H1 (cell line): Measurements from ENCODE around the gene TP73. TPM values are rescaled to one million over a fixed set of nuclear protein-coding genes. Genes with fewer than 3 reads are reported as not detected.

Source experiments
- CTCF ChIA-PET: fragments of 300-600 bp; sonication (Branson Sonifier 250); formaldehyde crosslinking; loops from one replicate; lab custom pipeline; 2021; ENCODE audit not compliant: partially characterized antibody; lab: Charles Lee
- POLR2A ChIA-PET: fragments of 300-600 bp; sonication (Branson Sonifier 250); formaldehyde crosslinking; loops from one replicate; lab custom pipeline; 2021; ENCODE audit warnings: inconsistent platforms; ENCODE audit not compliant: partially characterized antibody; lab: Charles Lee
- DNase-seq, 2 experiments: peaks; one replicate each; pipeline versions ENCODE4 v3.0.0 to v3.0.0-alpha.2; 2010 to 2022; ENCODE audit warnings: low spot score in 2 of 2, low read depth in 1 of 2, mixed read lengths in 1 of 2
- FAIRE-seq: peaks from 2 replicates; lab custom pipeline; 2011; peaks lifted over from hg19 to GRCh38; lab: Jason Lieb, UNC
- H2AFZ ChIP-seq: 2 replicates; pipeline ENCODE4 v1.8.1; 2012; ENCODE audit warnings: low read length, inconsistent platforms
- H2AK5ac ChIP-seq: 2 replicates; pipeline ENCODE4 v1.6.1; 2013; ENCODE audit warnings: low read depth, low read length
- H2BK120ac ChIP-seq: replicated peaks from 2 replicates; pipeline ENCODE3; 2013; ENCODE audit warnings: low read depth, low read length, inconsistent platforms
- H2BK12ac ChIP-seq: 2 replicates; pipeline ENCODE4 v1.6.1; 2013; ENCODE audit warnings: low read depth, low read length
- H2BK15ac ChIP-seq: 2 replicates; pipeline ENCODE4 v1.6.1; 2013; ENCODE audit warnings: low read length
- H2BK20ac ChIP-seq: 2 replicates; pipeline ENCODE4 v1.6.1; 2013; ENCODE audit warnings: low read length
- H2BK5ac ChIP-seq: 2 replicates; pipeline ENCODE4 v1.6.1; 2013; ENCODE audit warnings: low read depth, low read length
- H3K14ac ChIP-seq: 2 replicates; pipeline ENCODE4 v1.6.1; 2013; ENCODE audit warnings: inconsistent platforms; ENCODE audit not compliant: insufficient read length
- H3K18ac ChIP-seq: 2 replicates; pipeline ENCODE4 v1.6.1; 2013; ENCODE audit warnings: low read length; ENCODE audit errors: extremely low read depth
- H3K23ac ChIP-seq: 2 replicates; pipeline ENCODE4 v1.6.1; 2013; ENCODE audit warnings: inconsistent platforms; ENCODE audit not compliant: insufficient read length
- H3K23me2 ChIP-seq: 2 replicates; pipeline ENCODE4 v1.6.1; 2013; ENCODE audit warnings: low read depth, low read length
- H3K27ac ChIP-seq: 2 replicates; pipeline ENCODE4 v1.6.1; 2011; ENCODE audit warnings: low read depth, low read length, inconsistent platforms
- H3K27me3 ChIP-seq, 4 experiments: replicated peaks in 1 of 4; 1 replicate in 1 of 4; 2 replicates in 3 of 4; pipeline versions ENCODE4 v1.6.1 to v1.8.1; 2011 to 2013; ENCODE audit warnings: low read length in 3 of 4, mild to moderate bottlenecking in 3 of 4, inconsistent platforms in 2 of 4, mixed read lengths in 2 of 4, moderate library complexity in 1 of 4; ENCODE audit not compliant: control insufficient read depth in 3 of 4, insufficient read depth in 3 of 4; ENCODE audit errors: extremely low read depth in 1 of 4
- H3K36me3 ChIP-seq, 4 experiments: 2 replicates each; pipeline versions ENCODE4 v1.6.1 to v1.8.1; 2011 to 2013; ENCODE audit warnings: mild to moderate bottlenecking in 4 of 4, low read length in 3 of 4, moderate library complexity in 2 of 4, control low read depth in 1 of 4, inconsistent platforms in 1 of 4; ENCODE audit not compliant: insufficient read depth in 4 of 4, control insufficient read depth in 2 of 4
- H3K4ac ChIP-seq: replicated peaks from 2 replicates; pipeline ENCODE3; 2013; ENCODE audit warnings: low read length, low read depth, mixed read lengths, inconsistent platforms; ENCODE audit not compliant: insufficient read length
- H3K4me1 ChIP-seq, 4 experiments: replicated peaks in 1 of 4; 1 replicate in 1 of 4; 2 replicates in 3 of 4; pipeline versions ENCODE4 v1.6.1 to v1.8.1; 2011 to 2013; ENCODE audit warnings: low read length in 3 of 4, inconsistent platforms in 2 of 4, mixed read lengths in 1 of 4; ENCODE audit not compliant: insufficient read depth in 4 of 4, control insufficient read depth in 3 of 4
- H3K4me2 ChIP-seq, 2 experiments: 2 replicates each; pipeline versions ENCODE4 v1.6.1 to v1.8.1; 2011 to 2013; ENCODE audit warnings: low read depth in 2 of 2, low read length in 2 of 2, control low read depth in 1 of 2, inconsistent platforms in 1 of 2, mild to moderate bottlenecking in 1 of 2; ENCODE audit not compliant: insufficient read depth in 1 of 2
- H3K4me3 ChIP-seq, 4 experiments: fragments of 200-600, 300-600 bp in 1 of 4; sonication (generic), shearing (Covaris generic), sonication (Bioruptor Twin) in 1 of 4; 2 replicates each; pipeline versions ENCODE4 v1.5.1 to v1.8.1; 2011 to 2016; ENCODE audit warnings: low read length in 4 of 4, low read depth in 3 of 4, control low read depth in 2 of 4, inconsistent platforms in 2 of 4, mild to moderate bottlenecking in 2 of 4, mixed read lengths in 1 of 4, moderate library complexity in 1 of 4; ENCODE audit not compliant: insufficient read depth in 2 of 4; ENCODE audit errors: extremely low read depth in 1 of 4
- H3K56ac ChIP-seq: replicated peaks from 2 replicates; pipeline ENCODE3; 2013; ENCODE audit warnings: low read depth, mild to moderate bottlenecking, mixed read lengths, low read length, inconsistent platforms; ENCODE audit not compliant: insufficient read length
- H3K79me1 ChIP-seq: 2 replicates; pipeline ENCODE4 v1.6.1; 2013; ENCODE audit warnings: low read depth, low read length, control low read depth
- H3K79me2 ChIP-seq, 2 experiments: 2 replicates each; pipeline versions ENCODE4 v1.6.1 to v1.8.1; 2012 to 2013; ENCODE audit warnings: low read length in 2 of 2, mild to moderate bottlenecking in 2 of 2, inconsistent platforms in 1 of 2; ENCODE audit not compliant: insufficient read depth in 2 of 2, control insufficient read depth in 1 of 2
- H3K9ac ChIP-seq, 4 experiments: replicated peaks in 1 of 4; 1 replicate in 1 of 4; 2 replicates in 3 of 4; pipeline versions ENCODE4 v1.6.1 to v1.8.1; 2011 to 2013; ENCODE audit warnings: low read depth in 3 of 4, low read length in 3 of 4, control low read depth in 2 of 4, mild to moderate bottlenecking in 2 of 4, moderate library complexity in 2 of 4, inconsistent platforms in 1 of 4; ENCODE audit errors: extremely low read depth in 1 of 4
- H3K9me3 ChIP-seq, 2 experiments: 2 replicates each; pipeline versions ENCODE4 v1.6.1 to v1.8.1; 2012 to 2013; ENCODE audit warnings: mild to moderate bottlenecking in 2 of 2, moderate library complexity in 2 of 2, control low read depth in 1 of 2, inconsistent platforms in 1 of 2, low read depth in 1 of 2, low read length in 1 of 2, mixed read lengths in 1 of 2; ENCODE audit not compliant: insufficient read depth in 2 of 2
- H4K20me1 ChIP-seq, 2 experiments: replicated peaks in 1 of 2; 2 replicates each; pipeline versions ENCODE3 to v1.8.1; 2011 to 2013; ENCODE audit warnings: inconsistent platforms in 2 of 2, low read length in 2 of 2, mild to moderate bottlenecking in 1 of 2; ENCODE audit not compliant: insufficient read depth in 2 of 2, control insufficient read depth in 1 of 2
- H4K5ac ChIP-seq: 2 replicates; pipeline ENCODE4 v1.6.1; 2013; ENCODE audit warnings: low read length, low read depth, mixed read lengths, inconsistent platforms; ENCODE audit not compliant: insufficient read length
- H4K8ac ChIP-seq: 2 replicates; pipeline ENCODE4 v1.8.0; 2013; ENCODE audit warnings: mild to moderate bottlenecking, moderate library complexity, low read length, inconsistent platforms; ENCODE audit not compliant: insufficient read depth; ENCODE audit errors: extremely low read depth
- H4K91ac ChIP-seq: replicated peaks from 2 replicates; pipeline ENCODE3; 2013; ENCODE audit warnings: low read length, mixed read lengths, inconsistent platforms; ENCODE audit not compliant: insufficient read length
- ATF2 ChIP-seq: IDR thresholded peaks from 2 replicates; pipeline ENCODE4 v1.6.1; 2012; ENCODE audit warnings: low read length, inconsistent platforms
- ATF3 ChIP-seq: IDR thresholded peaks from 2 replicates; pipeline ENCODE4 v1.6.1; 2011; ENCODE audit warnings: low read depth, mild to moderate bottlenecking, low read length; ENCODE audit not compliant: insufficient read depth
- CBX8 ChIP-seq: fragments of 300-800, 300-1000 bp; sonication (generic); IDR thresholded peaks from 2 replicates; pipeline ENCODE4 v1.7.1; 2016; ENCODE audit warnings: low read depth, low read length, borderline replicate concordance
- KDM1A ChIP-seq: fragments of 200-600, 300-600 bp; sonication (generic); IDR thresholded peaks from 2 replicates; pipeline ENCODE4 v1.7.1; 2016; ENCODE audit warnings: mild to moderate bottlenecking, low read length, borderline replicate concordance
- KDM4A ChIP-seq: IDR thresholded peaks from one replicate; pipeline ENCODE4 v1.7.1; 2012; ENCODE audit warnings: low read depth, mild to moderate bottlenecking, moderate library complexity, low read length, inconsistent platforms; ENCODE audit not compliant: severe bottlenecking
- KDM5A ChIP-seq: fragments of 200-600 bp; IDR thresholded peaks from 2 replicates; pipeline ENCODE4 v1.7.1; 2012; ENCODE audit warnings: mild to moderate bottlenecking, low read length, inconsistent platforms, mixed read lengths
- PHF8 ChIP-seq: fragments of 200-600 bp; sonication (generic); conservative IDR thresholded peaks from 2 replicates; pipeline ENCODE4 v1.7.1; 2012; ENCODE audit warnings: low read depth, mild to moderate bottlenecking, inconsistent platforms, low read length, moderate library complexity
- POU5F1 ChIP-seq: IDR thresholded peaks from 2 replicates; pipeline ENCODE4 v1.6.1; 2011; ENCODE audit warnings: low read depth, mild to moderate bottlenecking, low read length, moderate library complexity
- RAD21 ChIP-seq, 2 experiments: IDR thresholded peaks in 1 of 2; conservative IDR thresholded peaks in 1 of 2; 2 replicates each; pipeline ENCODE4 v1.6.1; 2011; ENCODE audit warnings: low read depth in 2 of 2, low read length in 2 of 2, improper control_type of control experiment in 1 of 2, inconsistent platforms in 1 of 2, mild to moderate bottlenecking in 1 of 2, moderate library complexity in 1 of 2
- SIN3A ChIP-seq, 2 experiments: IDR thresholded peaks in 1 of 2; conservative IDR thresholded peaks in 1 of 2; 2 replicates each; pipeline ENCODE4 v1.6.1; 2011 to 2012; ENCODE audit warnings: low read length in 2 of 2, improper control_type of control experiment in 1 of 2, low read depth in 1 of 2, mild to moderate bottlenecking in 1 of 2
- WGBS, 2 experiments: shearing (Covaris generic) in 1 of 2; methylation state at CpG; one replicate each; pipeline versions ENCODE4 v1.1.6 to v1.1.7; 2013 to 2015; ENCODE audit warnings: low lambda C conversion rate in 2 of 2, mixed read lengths in 2 of 2, inconsistent platforms in 1 of 2, low coverage in 1 of 2, missing lambda C conversion rate in 1 of 2; ENCODE audit not compliant: insufficient replicate concordance in 2 of 2, insufficient coverage in 1 of 2, insufficient read length in 1 of 2; ENCODE audit errors: extremely low coverage in 1 of 2, missing lambda C conversion rate in 1 of 2; 5-methylcytosine and 5-hydroxymethylcytosine counted together
- polyA plus RNA-seq, 7 experiments: library from polyadenylated mRNA; depleted of rRNA in 3 of 7; stranded (reverse) in 5 of 7; unstranded in 2 of 7; fragments of >200 nt in 5 of 7; fragments of 200-250 nt in 2 of 7; gene quantifications; 1 replicate in 5 of 7; 2 replicates in 1 of 7; 4 replicates in 1 of 7; pipeline versions ENCODE4 v1.2.1 to v1.2.3, GENCODE V29; 2011 to 2013; ENCODE audit warnings: missing spikeins in 2 of 7, mixed read lengths in 2 of 7
- total RNA-seq: library from RNA; stranded (reverse); fragmentation: NEBNext Ultra II Directional; extraction: Animal tissue kit (Norgen Biotek cat#: 25700); gene quantifications from 2 replicates; pipeline ENCODE4 v1.2.1, GENCODE V29; 2021

Gene TP73
- total and polyA plus RNA-seq, 2 of the 8 experiments (the other 6 are each of a cell fraction or from before 2014, with no cell fraction given), result 2.6 to 3.1 TPM

- H2BK120ac ChIP-seq, result no peak overlapping the region
- H3K14ac ChIP-seq, result no peak overlapping the region
- peaks cover 0 to 9% of the 10 kb centered on the region in 2 experiments; a peak in 1 of 4 replicates for H3K79me2 ChIP-seq
- no peak overlapping the region for H3K27ac ChIP-seq
- no peak overlapping the region for H4K8ac ChIP-seq
- ChIA-PET CTCF (interaction anchor here (1.2 kb wide), 1 partner anchor 67 kb away, joined by 4 read pairs; no protein-coding TSS in a partner anchor), POLR2A (no interaction called here)
- no peak overlapping the region for H2AFZ ChIP-seq
- no peak overlapping the region for H3K9ac ChIP-seq
- H2BK20ac ChIP-seq, result no peak overlapping the region
- peaks cover 13 to 18% (median 16%) of the 10 kb centered on the region in 4 experiments for H3K27me3 ChIP-seq
- H4K91ac ChIP-seq, result no peak overlapping the region
- H2BK5ac ChIP-seq, result no peak overlapping the region
- H3K4me2 ChIP-seq, result no peak overlapping the region
- no peak overlapping the region for H3K4ac ChIP-seq
- no peaks in the 10 kb centered on the region for H3K9me3 ChIP-seq
- no peak overlapping the region for H4K5ac ChIP-seq
- peaks cover 0 to 15% (median 1%) of the 10 kb centered on the region in 4 experiments; a peak in 4 of 7 replicates for H3K4me1 ChIP-seq
- H3K18ac ChIP-seq, result no peak overlapping the region
- H3K36me3 ChIP-seq, result peaks cover 0 to 17% (median 14%) of the 10 kb centered on the region in 4 experiments; a peak in 4 of 8 replicates
- no peak overlapping the region for H2BK12ac ChIP-seq
- no peak for FAIRE-seq
- no peak overlapping the region for H2BK15ac ChIP-seq
- no peak overlapping the region for H3K23ac ChIP-seq
- H3K79me1 ChIP-seq, result peaks cover 3% of the 10 kb centered on the region; the same call in 1 of the 2 replicates
- no peak overlapping the region for H3K4me3 ChIP-seq
- H3K56ac ChIP-seq, result no peak overlapping the region
- H4K20me1 ChIP-seq, result peaks cover 0 to 4% of the 10 kb centered on the region in 2 experiments
- WGBS, 2 experiments, result 91% methylated on average over 20 of the region's 20 CpGs; no CpG with 5 or more reads in 1 of the 2 experiments
- DNase-seq, result no peak
- H3K23me2 ChIP-seq, result peaks cover 9% of the 10 kb centered on the region; the same call in 1 of the 2 replicates
- no peak overlapping the region for H2AK5ac ChIP-seq
- TF ChIP-seq RAD21 (IDR thresholded peaks at IDR 0.05 in 1 of 2, conservative IDR thresholded peaks at IDR 0.05 in 1 of 2; ENCODE audit: low read depth in 2 of 2, low read length in 2 of 2) (no peak), CBX8 (no peak), KDM5A (no peak), SIN3A (conservative IDR thresholded peaks at IDR 0.05 in 1 of 2, IDR thresholded peaks at IDR 0.05 in 1 of 2; ENCODE audit: low read depth in 1 of 2, low read length in 2 of 2) (no peak), KDM4A (no peak), KDM1A (no peak), ATF2 (no peak), ATF3 (no peak), POU5F1 (no peak), PHF8 (no peak)
These were observed 5.7 kb upstream of the TP73 start for GRCh38 chr1:3646596-3646995.
